Measurements from ENCODE around the gene BNIP2.

The BNIP2 gene

DNA sequence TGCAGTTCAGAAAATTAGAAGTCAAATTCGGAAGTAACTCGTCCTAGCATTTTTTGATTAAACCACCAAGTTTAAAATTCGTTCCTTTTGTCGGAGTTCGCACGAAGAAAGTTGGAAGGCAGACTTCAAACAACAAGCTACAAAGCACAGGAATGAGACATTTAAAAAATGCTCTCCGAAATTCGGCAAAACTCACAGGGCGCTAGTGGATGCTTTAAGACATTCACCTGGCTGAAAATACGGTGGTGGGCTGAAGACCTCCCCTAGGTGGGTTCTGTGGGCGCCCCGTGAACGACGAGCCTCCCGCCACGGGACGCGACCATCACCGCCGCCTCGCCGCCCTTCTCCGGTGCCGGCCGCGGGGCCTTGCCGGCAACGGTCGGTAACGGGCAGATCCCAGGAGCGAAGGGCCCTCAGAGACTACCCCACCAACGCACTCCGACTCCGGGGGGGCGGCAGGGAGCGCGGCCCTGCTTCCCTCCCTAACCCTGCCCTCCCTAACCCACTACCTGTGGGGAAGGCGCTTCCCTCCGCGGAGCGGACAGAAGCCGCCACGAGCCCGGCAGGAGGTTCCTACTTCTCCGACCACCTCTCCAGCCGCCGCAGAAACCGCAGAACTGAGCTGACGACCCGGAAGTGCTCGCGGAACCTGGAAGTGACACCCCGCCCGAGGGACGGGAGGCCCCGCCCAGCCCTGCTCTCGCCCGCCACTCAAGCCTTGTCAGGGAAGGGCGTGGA, 32.1 kb downstream of the BNIP2 start, which contains the start of gene GTF2A2:
TSS of gene GTF2A2 (minus strand) at position 619 of the 738 bp plus-strand sequence. CDS start 5,238 bp downstream, outside the sequence.
- peak within 1 kb of the TSS; percentile 95 for H3K4me3 ChIP-seq (ENCODE audit: low read length, poor library complexity, severe bottlenecking)
- TF ChIP-seq, protein P1, sequence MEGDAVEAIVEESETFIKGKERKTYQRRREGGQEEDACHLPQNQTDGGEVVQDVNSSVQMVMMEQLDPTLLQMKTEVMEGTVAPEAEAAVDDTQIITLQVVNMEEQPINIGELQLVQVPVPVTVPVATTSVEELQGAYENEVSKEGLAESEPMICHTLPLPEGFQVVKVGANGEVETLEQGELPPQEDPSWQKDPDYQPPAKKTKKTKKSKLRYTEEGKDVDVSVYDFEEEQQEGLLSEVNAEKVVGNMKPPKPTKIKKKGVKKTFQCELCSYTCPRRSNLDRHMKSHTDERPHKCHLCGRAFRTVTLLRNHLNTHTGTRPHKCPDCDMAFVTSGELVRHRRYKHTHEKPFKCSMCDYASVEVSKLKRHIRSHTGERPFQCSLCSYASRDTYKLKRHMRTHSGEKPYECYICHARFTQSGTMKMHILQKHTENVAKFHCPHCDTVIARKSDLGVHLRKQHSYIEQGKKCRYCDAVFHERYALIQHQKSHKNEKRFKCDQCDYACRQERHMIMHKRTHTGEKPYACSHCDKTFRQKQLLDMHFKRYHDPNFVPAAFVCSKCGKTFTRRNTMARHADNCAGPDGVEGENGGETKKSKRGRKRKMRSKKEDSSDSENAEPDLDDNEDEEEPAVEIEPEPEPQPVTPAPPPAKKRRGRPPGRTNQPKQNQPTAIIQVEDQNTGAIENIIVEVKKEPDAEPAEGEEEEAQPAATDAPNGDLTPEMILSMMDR (conservative IDR thresholded peaks at IDR 0.05; ENCODE audit: low read length), result no peak
- no peak for TF ChIP-seq EZH2phosphoT487 (IDR thresholded peaks at IDR 0.05; ENCODE audit: borderline replicate concordance)
- H3K36me3 ChIP-seq (ENCODE audit: insufficient read depth, low read length), result peaks cover 31% of the 10 kb centered on the region
- peak within 1 kb of the TSS; percentile 82 for H2AFZ ChIP-seq (ENCODE audit: low read length)
- H3K9me2 ChIP-seq (replicated peaks; ENCODE audit: low read depth, low read length), result no peaks in the 10 kb centered on the region
- H3K9me3 ChIP-seq (ENCODE audit: insufficient read depth, low read depth, low read length), result peaks cover 5% of the 10 kb centered on the region
- peaks cover 33% of the 10 kb centered on the region for H3K4me1 ChIP-seq (ENCODE audit: insufficient read depth, low read length, poor library complexity, severe bottlenecking)
- H3K4me2 ChIP-seq (ENCODE audit: low read depth, low read length, poor library complexity, severe bottlenecking), result peak within 1 kb of the TSS; percentile 92
- H3K9ac ChIP-seq (ENCODE audit: low read depth, low read length, poor library complexity, severe bottlenecking), result peak within 1 kb of the TSS; percentile 97
- H4K20me1 ChIP-seq (ENCODE audit: insufficient read depth, low read length, poor library complexity, severe bottlenecking), result peaks cover 28% of the 10 kb centered on the region
- H3K27me3 ChIP-seq (ENCODE audit: insufficient read depth, low read length, poor library complexity, severe bottlenecking), result no peaks in the 10 kb centered on the region
- H3K79me2 ChIP-seq (ENCODE audit: insufficient read depth, low read length), result peaks cover 51% of the 10 kb centered on the region
- H3F3A ChIP-seq (ENCODE audit: low read depth), result no peaks in the 10 kb centered on the region

DNA sequence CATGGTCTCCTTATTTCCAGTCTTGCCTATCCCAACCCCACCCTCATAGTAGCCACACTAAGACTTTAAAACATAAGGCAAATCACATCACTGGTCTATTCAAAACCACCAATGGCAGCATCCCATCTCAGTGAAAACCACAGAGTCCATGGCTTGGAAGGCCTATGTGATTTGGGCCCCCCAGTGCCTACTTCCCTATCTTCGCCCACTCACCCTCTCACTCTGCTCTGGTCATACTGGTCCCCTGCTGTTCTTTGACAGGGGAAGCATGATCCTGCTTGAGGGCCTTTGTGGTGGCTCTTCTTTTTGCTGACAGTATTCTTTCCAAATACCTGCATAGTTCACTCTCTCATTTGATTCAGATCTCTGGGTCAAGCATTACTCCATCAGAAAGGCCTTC, 35.1 kb downstream of the BNIP2 start:
- no peak overlapping the region for H2AFZ ChIP-seq (ENCODE audit: low read length)
- TF ChIP-seq, protein P1 (conservative IDR thresholded peaks at IDR 0.05; ENCODE audit: low read length), result no peak
- TF ChIP-seq EZH2phosphoT487 (IDR thresholded peaks at IDR 0.05; ENCODE audit: borderline replicate concordance), result no peak
- peaks cover 28% of the 10 kb centered on the region for H4K20me1 ChIP-seq (ENCODE audit: insufficient read depth, low read length, poor library complexity, severe bottlenecking)
- H3K4me3 ChIP-seq (ENCODE audit: low read length, poor library complexity, severe bottlenecking), result peak overlapping the region; percentile 95
- no peaks in the 10 kb centered on the region for H3K9me2 ChIP-seq (replicated peaks; ENCODE audit: low read depth, low read length)
- H3K4me2 ChIP-seq (ENCODE audit: low read depth, low read length, poor library complexity, severe bottlenecking), result peak overlapping the region; percentile 92
- peaks cover 5% of the 10 kb centered on the region for H3K9me3 ChIP-seq (ENCODE audit: insufficient read depth, low read depth, low read length)
- H3K79me2 ChIP-seq (ENCODE audit: insufficient read depth, low read length), result peaks cover 59% of the 10 kb centered on the region
- peaks cover 34% of the 10 kb centered on the region for H3K36me3 ChIP-seq (ENCODE audit: insufficient read depth, low read length)
- peaks cover 43% of the 10 kb centered on the region for H3K4me1 ChIP-seq (ENCODE audit: insufficient read depth, low read length, poor library complexity, severe bottlenecking)
- H3K9ac ChIP-seq (ENCODE audit: low read depth, low read length, poor library complexity, severe bottlenecking), result peak overlapping the region; percentile 97
- no peaks in the 10 kb centered on the region for H3F3A ChIP-seq (ENCODE audit: low read depth)
- no peaks in the 10 kb centered on the region for H3K27me3 ChIP-seq (ENCODE audit: insufficient read depth, low read length, poor library complexity, severe bottlenecking)

DNA sequence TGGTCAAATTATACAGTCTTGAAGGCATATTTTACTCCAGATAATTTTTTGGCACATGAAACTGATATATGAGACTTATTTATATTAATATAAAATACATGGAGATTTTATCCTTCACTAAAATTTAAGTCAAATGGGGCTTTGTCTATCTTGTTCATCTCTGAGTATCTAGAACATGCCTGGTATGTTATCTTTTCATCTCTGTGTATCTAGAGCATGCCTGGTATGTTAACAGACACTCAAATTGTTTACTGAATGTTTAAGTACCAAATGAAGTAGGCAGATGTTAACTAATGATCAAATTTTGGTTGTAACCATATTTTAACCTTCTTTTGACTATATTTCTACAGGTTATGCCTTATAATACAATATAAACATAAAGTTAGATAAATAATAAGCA, 39.5 kb downstream of the BNIP2 start:
- no peaks in the 10 kb centered on the region for H3K9me2 ChIP-seq (replicated peaks; ENCODE audit: low read depth, low read length)
- H3K4me3 ChIP-seq (ENCODE audit: low read length, poor library complexity, severe bottlenecking), result no peak overlapping the region
- no peak overlapping the region for H2AFZ ChIP-seq (ENCODE audit: low read length)
- H3K4me2 ChIP-seq (ENCODE audit: low read depth, low read length, poor library complexity, severe bottlenecking), result peak overlapping the region; percentile 16
- no peaks in the 10 kb centered on the region for H3F3A ChIP-seq (ENCODE audit: low read depth)
- H3K79me2 ChIP-seq (ENCODE audit: insufficient read depth, low read length), result peaks cover 34% of the 10 kb centered on the region
- peaks cover 7% of the 10 kb centered on the region for H4K20me1 ChIP-seq (ENCODE audit: insufficient read depth, low read length, poor library complexity, severe bottlenecking)
- H3K9ac ChIP-seq (ENCODE audit: low read depth, low read length, poor library complexity, severe bottlenecking), result no peak overlapping the region
- H3K27me3 ChIP-seq (ENCODE audit: insufficient read depth, low read length, poor library complexity, severe bottlenecking), result no peaks in the 10 kb centered on the region
- H3K36me3 ChIP-seq (ENCODE audit: insufficient read depth, low read length), result peaks cover 48% of the 10 kb centered on the region
- no peak for TF ChIP-seq EZH2phosphoT487 (IDR thresholded peaks at IDR 0.05; ENCODE audit: borderline replicate concordance)
- TF ChIP-seq, protein P1 (conservative IDR thresholded peaks at IDR 0.05; ENCODE audit: low read length), result no peak
- peaks cover 23% of the 10 kb centered on the region for H3K4me1 ChIP-seq (ENCODE audit: insufficient read depth, low read length, poor library complexity, severe bottlenecking)
- peaks cover 5% of the 10 kb centered on the region for H3K9me3 ChIP-seq (ENCODE audit: insufficient read depth, low read depth, low read length)
